GM18951 (cell line): ENCODE results near the gene CFAP92.

ENCODE experiments used
- POLR2A ChIP-seq: IDR thresholded peaks from 4 replicates; pipeline ENCODE4 v1.6.1; 2011; ENCODE audit warnings: mild to moderate bottlenecking; ENCODE audit not compliant: insufficient read length, insufficient read depth; ENCODE audit errors: extremely low read depth
- in situ Hi-C: fragments of 300-500 bp; cut with MboI; formaldehyde crosslinking; loops from one replicate; pipeline ENCODE4 v1.12.0; 2022; ENCODE audit warnings: low sequenced_read_pairs, mixed read lengths, inconsistent platforms; ENCODE audit not compliant: unreplicated experiment

CFAP92 gene

GRCh38 chr3:128999102-128999501, 5.2 kb upstream of the CFAP92 start:
- no peak for TF ChIP-seq POLR2A
- in situ Hi-C loops: no loop called here

GRCh38 chr3:128998561-128998960, 4.7 kb upstream of the CFAP92 start:
- no peak for TF ChIP-seq POLR2A
- in situ Hi-C loops: no loop called here

GRCh38 chr3:128997486-128998133, 3.7 kb upstream of the CFAP92 start:
- no peak for TF ChIP-seq POLR2A
- in situ Hi-C loops: no loop called here

- in situ Hi-C loops: no loop called here
- TF ChIP-seq POLR2A: no peak
Observed at GRCh38 chr3:128996726-128997125, 2.9 kb upstream of the CFAP92 start.

- in situ Hi-C loops: no loop called here
- no peak for TF ChIP-seq POLR2A
Observed at GRCh38 chr3:128996200-128996599, 2.3 kb upstream of the CFAP92 start.

- no peak for TF ChIP-seq POLR2A
- in situ Hi-C loops: no loop called here
Observed at GRCh38 chr3:128995737-128996136, 1.9 kb upstream of the CFAP92 start.

GRCh38 chr3:128994581-128995546, 988 bp upstream of the CFAP92 start:
- in situ Hi-C loops: no loop called here
- TF ChIP-seq POLR2A: no peak

GRCh38 chr3:128994173-128994512, 267 bp upstream of the CFAP92 start:
- TF ChIP-seq POLR2A: no peak
- in situ Hi-C loops: no loop called here

GRCh38 chr3:128992926-128993460, 883 bp downstream of the CFAP92 start:
- TF ChIP-seq POLR2A: no peak
- in situ Hi-C loops: no loop called here

GRCh38 chr3:128991355-128991895, 2.5 kb downstream of the CFAP92 start:
- in situ Hi-C loops: no loop called here
- TF ChIP-seq POLR2A: no peak

GRCh38 chr3:128988286-128988685, 5.6 kb downstream of the CFAP92 start:
- no peak for TF ChIP-seq POLR2A
- in situ Hi-C loops: no loop called here

- in situ Hi-C loops: no loop called here
- no peak for TF ChIP-seq POLR2A
Observed at GRCh38 chr3:128987302-128988100, 6.4 kb downstream of the CFAP92 start.

- TF ChIP-seq POLR2A: no peak
- in situ Hi-C loops: no loop called here
Observed at GRCh38 chr3:128984596-128984995, 9.3 kb downstream of the CFAP92 start.
